ENCODE results near the gene RPL36A. TPM values are rescaled to one million over a fixed set of nuclear protein-coding genes. Genes with fewer than 3 reads are reported as not detected.

Gene RPL36A
- total and polyA plus RNA-seq, 9 of the 15 experiments (the other 6 are each of a cell fraction or from before 2014, with no cell fraction given): 412 to 4,539 (median 3,209) TPM

- 0 out of 4 replicates have a peak, but pooled peaks of 1 of the 2 experiments have one; percentile 31 for TF ChIP-seq ARNT (IDR thresholded peaks at IDR 0.05)
- TF ChIP-seq PML (IDR thresholded peaks at IDR 0.05; ENCODE audit: low read length): peak; percentile 64; the same call in 1 of the 2 replicates
- TF ChIP-seq FOSL1 (tag; conservative IDR thresholded peaks at IDR 0.05): no peak
- TF ChIP-seq FOXA1 (IDR thresholded peaks at IDR 0.05; ENCODE audit: borderline replicate concordance): no peak
- no peak for TF ChIP-seq ZNF134 (CRISPR knock-in tag; conservative IDR thresholded peaks at IDR 0.05)
- TF ChIP-seq, protein P1, sequence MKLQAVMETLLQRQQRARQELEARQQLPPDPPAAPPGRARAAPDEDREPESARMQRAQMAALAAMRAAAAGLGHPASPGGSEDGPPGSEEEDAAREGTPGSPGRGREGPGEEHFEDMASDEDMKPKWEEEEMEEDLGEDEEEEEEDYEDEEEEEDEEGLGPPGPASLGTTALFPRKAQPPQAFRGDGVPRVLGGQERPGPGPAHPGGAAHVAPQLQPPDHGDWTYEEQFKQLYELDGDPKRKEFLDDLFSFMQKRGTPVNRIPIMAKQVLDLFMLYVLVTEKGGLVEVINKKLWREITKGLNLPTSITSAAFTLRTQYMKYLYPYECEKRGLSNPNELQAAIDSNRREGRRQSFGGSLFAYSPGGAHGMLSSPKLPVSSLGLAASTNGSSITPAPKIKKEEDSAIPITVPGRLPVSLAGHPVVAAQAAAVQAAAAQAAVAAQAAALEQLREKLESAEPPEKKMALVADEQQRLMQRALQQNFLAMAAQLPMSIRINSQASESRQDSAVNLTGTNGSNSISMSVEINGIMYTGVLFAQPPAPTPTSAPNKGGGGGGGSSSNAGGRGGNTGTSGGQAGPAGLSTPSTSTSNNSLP (IDR thresholded peaks at IDR 0.05; ENCODE audit: borderline replicate concordance, low read depth, low read length): no peak
- no peak for TF ChIP-seq CHD1 (IDR thresholded peaks at IDR 0.05; ENCODE audit: low read length)
- no peak for TF ChIP-seq ZNF57 (CRISPR knock-in tag; IDR thresholded peaks at IDR 0.05)
- TF ChIP-seq DACH1 (IDR thresholded peaks at IDR 0.05; ENCODE audit: partially characterized antibody): no peak
- no peak for TF ChIP-seq HMG20B (CRISPR knock-in tag; IDR thresholded peaks at IDR 0.05)
- no peak for TF ChIP-seq ADNP (tag; IDR thresholded peaks at IDR 0.05)
- TF ChIP-seq RBFOX2 (IDR thresholded peaks at IDR 0.05; ENCODE audit: low read depth, low read length): peak; percentile 92
- TF ChIP-seq, protein P2, sequence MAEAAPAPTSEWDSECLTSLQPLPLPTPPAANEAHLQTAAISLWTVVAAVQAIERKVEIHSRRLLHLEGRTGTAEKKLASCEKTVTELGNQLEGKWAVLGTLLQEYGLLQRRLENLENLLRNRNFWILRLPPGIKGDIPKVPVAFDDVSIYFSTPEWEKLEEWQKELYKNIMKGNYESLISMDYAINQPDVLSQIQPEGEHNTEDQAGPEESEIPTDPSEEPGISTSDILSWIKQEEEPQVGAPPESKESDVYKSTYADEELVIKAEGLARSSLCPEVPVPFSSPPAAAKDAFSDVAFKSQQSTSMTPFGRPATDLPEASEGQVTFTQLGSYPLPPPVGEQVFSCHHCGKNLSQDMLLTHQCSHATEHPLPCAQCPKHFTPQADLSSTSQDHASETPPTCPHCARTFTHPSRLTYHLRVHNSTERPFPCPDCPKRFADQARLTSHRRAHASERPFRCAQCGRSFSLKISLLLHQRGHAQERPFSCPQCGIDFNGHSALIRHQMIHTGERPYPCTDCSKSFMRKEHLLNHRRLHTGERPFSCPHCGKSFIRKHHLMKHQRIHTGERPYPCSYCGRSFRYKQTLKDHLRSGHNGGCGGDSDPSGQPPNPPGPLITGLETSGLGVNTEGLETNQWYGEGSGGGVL (CRISPR knock-in tag; IDR thresholded peaks at IDR 0.05): no peak
- no peak for TF ChIP-seq ZNF12 (CRISPR knock-in tag; IDR thresholded peaks at IDR 0.05)
- TF ChIP-seq ZBTB2 (IDR thresholded peaks at IDR 0.05): no peak
- TF ChIP-seq MEIS2 (IDR thresholded peaks at IDR 0.05; ENCODE audit: partially characterized antibody): peak; percentile 38
- no peak for TF ChIP-seq ZNF184 (CRISPR knock-in tag; IDR thresholded peaks at IDR 0.05)
- TF ChIP-seq RCOR1 (IDR thresholded peaks at IDR 0.05; ENCODE audit: borderline replicate concordance in 1 of 2, low read depth in 2 of 2, low read length in 2 of 2): no peak
- peak; percentile 50 to 61; a peak in 2 of 4 replicates for TF ChIP-seq FOXK2 (conservative IDR thresholded peaks at IDR 0.05 in 1 of 2, IDR thresholded peaks at IDR 0.05 in 1 of 2; ENCODE audit: low read depth in 2 of 2)
- no peak for TF ChIP-seq ZFP30 (CRISPR knock-in tag; IDR thresholded peaks at IDR 0.05; ENCODE audit: borderline replicate concordance)
- TF ChIP-seq TRIM24 (IDR thresholded peaks at IDR 0.05): no peak
- TF ChIP-seq HIVEP1 (CRISPR knock-in tag; IDR thresholded peaks at IDR 0.05): no peak
- no peak for TF ChIP-seq ZNF717 (CRISPR knock-in tag; IDR thresholded peaks at IDR 0.05)
- TF ChIP-seq ZNF3 (CRISPR knock-in tag; IDR thresholded peaks at IDR 0.05): no peak
- no peak for TF ChIP-seq ZNF41 (CRISPR knock-in tag; conservative IDR thresholded peaks at IDR 0.05)
- no peak for TF ChIP-seq MTF1 (CRISPR knock-in tag; IDR thresholded peaks at IDR 0.05; ENCODE audit: borderline replicate concordance)
- no peak for TF ChIP-seq SNRNP70 (optimal IDR thresholded peaks at IDR 0.05; ENCODE audit: low read depth, low read length)
Measured at GRCh38 chrX:101348452-101349192, 42.2 kb upstream of the RPL36A start, which contains the start of gene TIMM8A (continued).

Data from K562 (cell line).